ENCODE results near the gene TRPC4. TPM values are rescaled to one million over a fixed set of nuclear protein-coding genes. Genes with fewer than 3 reads are reported as not detected.

The TRPC4 gene
- total RNA-seq, 2 experiments from 2014 or later: not detected

DNA sequence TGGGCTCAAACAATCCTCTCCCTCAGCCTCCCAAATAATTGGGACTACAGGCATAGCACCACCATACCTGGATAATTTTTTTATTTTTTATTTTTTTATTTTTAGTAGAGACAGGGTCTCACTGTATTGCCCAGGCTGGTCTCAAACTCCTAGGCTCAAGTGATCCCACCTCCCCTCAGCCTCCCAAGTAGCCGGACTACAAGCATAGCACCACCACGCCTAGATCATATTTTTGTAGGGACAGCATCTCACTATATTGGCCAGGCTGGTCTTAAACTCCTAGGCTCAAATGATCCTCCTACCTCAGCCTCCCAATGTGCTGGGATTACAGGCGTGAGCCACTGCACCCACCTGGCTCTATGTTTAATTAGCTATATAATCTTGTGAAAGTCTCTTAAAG lies 114.2 kb downstream of the TRPC4 start:
- CTCF ChIA-PET: no interaction called here

DNA sequence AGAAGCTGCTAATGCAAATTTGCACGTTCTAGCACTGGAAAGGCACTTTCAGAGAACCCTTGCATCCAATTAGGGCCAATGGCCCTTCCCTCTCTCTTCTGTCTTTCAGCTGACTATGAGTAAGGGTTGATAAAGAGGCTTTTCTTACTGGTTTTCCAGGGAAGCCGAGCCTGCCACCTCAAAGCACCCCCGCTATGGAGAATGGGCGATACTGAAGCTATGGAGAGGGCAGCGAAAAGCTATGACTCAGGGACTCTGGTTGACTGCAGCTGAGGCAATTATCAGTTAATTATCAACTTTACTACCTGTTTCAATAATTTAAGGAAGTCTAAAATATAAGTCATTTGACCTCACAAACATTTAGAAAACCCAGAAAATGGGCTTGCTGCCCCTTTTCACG lies 115.8 kb downstream of the TRPC4 start:
- ATAC-seq (ENCODE audit: poor library complexity) (no peak), DNase-seq (no peak)
- no peak overlapping the region for H3K4me3 Mint-ChIP-seq
- H3K36me3 ChIP-seq (ENCODE audit: insufficient read depth, low read length): no peaks in the 10 kb centered on the region
- no peak overlapping the region for H3K27ac Mint-ChIP-seq
- H3K27me3 Mint-ChIP-seq: no peaks in the 10 kb centered on the region
- H3K4me1 Mint-ChIP-seq (ENCODE audit: low read depth): no peaks in the 10 kb centered on the region
- POLR2A ChIA-PET: no interaction called here
- H3K4me3 ChIP-seq (ENCODE audit: low read length): no peak overlapping the region
- intact Hi-C loops (cut with DNase I, micrococcal nuclease): no loop called here
- H3K27me3 ChIP-seq (ENCODE audit: control insufficient read depth in 1 of 2, insufficient read depth in 2 of 2, low read length in 2 of 2): no peaks in the 10 kb centered on the region
- no peaks in the 10 kb centered on the region for H3K4me1 ChIP-seq (ENCODE audit: insufficient read depth, low read length)
- CTCF ChIA-PET: no interaction called here
- no peaks in the 10 kb centered on the region for H3K9me3 Mint-ChIP-seq
- H3K36me3 Mint-ChIP-seq (ENCODE audit: low read depth): no peaks in the 10 kb centered on the region
- H3K27ac ChIP-seq (ENCODE audit: low read depth in 1 of 2, low read length in 2 of 2): no peak overlapping the region
- TF ChIP-seq, protein P1, sequence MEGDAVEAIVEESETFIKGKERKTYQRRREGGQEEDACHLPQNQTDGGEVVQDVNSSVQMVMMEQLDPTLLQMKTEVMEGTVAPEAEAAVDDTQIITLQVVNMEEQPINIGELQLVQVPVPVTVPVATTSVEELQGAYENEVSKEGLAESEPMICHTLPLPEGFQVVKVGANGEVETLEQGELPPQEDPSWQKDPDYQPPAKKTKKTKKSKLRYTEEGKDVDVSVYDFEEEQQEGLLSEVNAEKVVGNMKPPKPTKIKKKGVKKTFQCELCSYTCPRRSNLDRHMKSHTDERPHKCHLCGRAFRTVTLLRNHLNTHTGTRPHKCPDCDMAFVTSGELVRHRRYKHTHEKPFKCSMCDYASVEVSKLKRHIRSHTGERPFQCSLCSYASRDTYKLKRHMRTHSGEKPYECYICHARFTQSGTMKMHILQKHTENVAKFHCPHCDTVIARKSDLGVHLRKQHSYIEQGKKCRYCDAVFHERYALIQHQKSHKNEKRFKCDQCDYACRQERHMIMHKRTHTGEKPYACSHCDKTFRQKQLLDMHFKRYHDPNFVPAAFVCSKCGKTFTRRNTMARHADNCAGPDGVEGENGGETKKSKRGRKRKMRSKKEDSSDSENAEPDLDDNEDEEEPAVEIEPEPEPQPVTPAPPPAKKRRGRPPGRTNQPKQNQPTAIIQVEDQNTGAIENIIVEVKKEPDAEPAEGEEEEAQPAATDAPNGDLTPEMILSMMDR (IDR thresholded peaks at IDR 0.05): no peak
- no peaks in the 10 kb centered on the region for H3K9me3 ChIP-seq (ENCODE audit: control insufficient read depth in 1 of 2, insufficient read depth in 1 of 2, low read length in 2 of 2)

More for the DNA sequence above, 114.2 kb downstream of the TRPC4 start:
- H3K36me3 Mint-ChIP-seq (ENCODE audit: low read depth): no peaks in the 10 kb centered on the region
- POLR2A ChIA-PET: no interaction called here
- H3K4me3 Mint-ChIP-seq: no peak overlapping the region
- intact Hi-C loops (cut with DNase I, micrococcal nuclease): no loop called here
- no peaks in the 10 kb centered on the region for H3K9me3 ChIP-seq (ENCODE audit: control insufficient read depth in 1 of 2, insufficient read depth in 1 of 2, low read length in 2 of 2)
- no peaks in the 10 kb centered on the region for H3K27me3 Mint-ChIP-seq
- ATAC-seq (ENCODE audit: poor library complexity): no peak
- no peaks in the 10 kb centered on the region for H3K4me1 ChIP-seq (ENCODE audit: insufficient read depth, low read length)
- H3K27ac ChIP-seq (ENCODE audit: low read depth in 1 of 2, low read length in 2 of 2): no peak overlapping the region
- no peaks in the 10 kb centered on the region for H3K36me3 ChIP-seq (ENCODE audit: insufficient read depth, low read length)
- no peak overlapping the region for H3K4me3 ChIP-seq (ENCODE audit: low read length)
- TF ChIP-seq, protein P1 (IDR thresholded peaks at IDR 0.05): no peak
- H3K27ac Mint-ChIP-seq: no peak overlapping the region
- H3K27me3 ChIP-seq (ENCODE audit: control insufficient read depth in 1 of 2, insufficient read depth in 2 of 2, low read length in 2 of 2): no peaks in the 10 kb centered on the region
- no peaks in the 10 kb centered on the region for H3K9me3 Mint-ChIP-seq
- no peaks in the 10 kb centered on the region for H3K4me1 Mint-ChIP-seq (ENCODE audit: low read depth)
- no peak for DNase-seq

DNA sequence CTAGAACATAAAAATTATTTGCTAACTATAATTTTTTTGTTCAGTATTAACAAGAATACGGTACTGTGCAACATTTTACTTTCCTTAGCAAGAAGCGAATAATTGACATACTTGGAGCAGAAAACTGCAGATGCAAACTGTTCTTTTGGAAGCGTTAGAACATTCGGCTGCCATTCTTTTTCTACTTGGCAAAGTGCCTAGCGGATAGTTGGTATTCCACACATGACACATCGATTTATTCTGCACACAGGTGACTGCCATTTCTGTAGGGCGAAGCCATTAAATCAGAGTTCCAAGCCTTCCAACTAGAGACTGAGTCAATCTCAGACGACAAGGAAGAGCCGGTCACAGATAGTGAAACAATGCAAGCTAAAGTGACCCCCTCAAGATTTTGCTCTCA lies 117.4 kb downstream of the TRPC4 start:
- DNase-seq: no peak
- Histone ChIP-seq H3K36me3 (ENCODE audit: insufficient read depth, low read length) (no peaks in the 10 kb centered on the region), H3K4me1 (ENCODE audit: insufficient read depth, low read length) (no peaks in the 10 kb centered on the region), H3K27me3 (ENCODE audit: control insufficient read depth in 1 of 2, insufficient read depth in 2 of 2, low read length in 2 of 2) (no peaks in the 10 kb centered on the region), H3K4me3 (ENCODE audit: low read length) (no peak overlapping the region), H3K27ac (ENCODE audit: low read depth in 1 of 2, low read length in 2 of 2) (no peak overlapping the region), H3K9me3 (ENCODE audit: control insufficient read depth in 1 of 2, insufficient read depth in 1 of 2, low read length in 2 of 2) (no peaks in the 10 kb centered on the region)
- no peak for ATAC-seq (ENCODE audit: poor library complexity)
- no peaks in the 10 kb centered on the region for H3K9me3 Mint-ChIP-seq
- TF ChIP-seq, protein P1 (IDR thresholded peaks at IDR 0.05): no peak
- intact Hi-C loops (cut with DNase I, micrococcal nuclease): no loop called here
- no peak overlapping the region for H3K27ac Mint-ChIP-seq
- ChIA-PET CTCF (no interaction called here), POLR2A (no interaction called here)
- no peaks in the 10 kb centered on the region for H3K4me1 Mint-ChIP-seq (ENCODE audit: low read depth)
- H3K36me3 Mint-ChIP-seq (ENCODE audit: low read depth): no peaks in the 10 kb centered on the region
- no peak overlapping the region for H3K4me3 Mint-ChIP-seq
- H3K27me3 Mint-ChIP-seq: no peaks in the 10 kb centered on the region
